Measurements from ENCODE around the gene SMURF2. TPM values are rescaled to one million over a fixed set of nuclear protein-coding genes. Genes with fewer than 3 reads are reported as not detected.

SMURF2 gene
- total and polyA plus RNA-seq, 7 experiments from 2014 or later: 8.8 to 35.7 (median 30.9) TPM

DNA sequence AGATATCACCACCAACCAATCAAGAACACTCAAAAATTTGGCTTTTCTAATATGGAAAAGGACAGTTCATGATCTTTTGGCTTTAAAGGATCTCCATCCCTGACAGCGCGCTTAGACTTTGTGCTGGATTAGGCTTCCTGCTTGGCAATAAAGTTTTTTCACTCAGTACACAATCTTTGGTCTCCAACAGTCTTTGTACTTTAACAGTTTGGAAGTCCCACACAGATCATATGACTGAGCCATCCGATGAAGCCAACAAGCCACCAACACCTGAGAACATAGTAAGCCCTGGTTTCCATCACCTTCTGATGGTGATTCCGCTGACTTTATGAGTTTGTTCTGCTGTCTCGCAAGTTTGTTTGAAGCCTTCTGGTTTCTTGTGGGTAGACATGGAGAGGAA is 34.3 kb downstream of the SMURF2 start:
- Mint-ChIP-seq H3K4me3 (peak overlapping the region in 6 of 10 donors; percentile 0 to 69 (median 13)), H3K36me3 (peaks cover 0 to 11% (median 0%) of the 10 kb centered on the region in 5 donors), H3K9me3 (no peaks in the 10 kb centered on the region), H3K27me3 (no peaks in the 10 kb centered on the region), H3K27ac (peak overlapping the region in 4 of 9 donors; percentile 8 to 62 (median 27)), H3K4me1 (peaks cover 35 to 77% (median 72%) of the 10 kb centered on the region in 7 donors)
- POLR2A ChIA-PET: no interaction called here
- Histone ChIP-seq H3K9me3 (ENCODE audit: control insufficient read depth in 2 of 3, low read length in 3 of 3) (no peaks in the 10 kb centered on the region), H3K27ac (ENCODE audit: low read depth, low read length) (no peak overlapping the region), H3K27me3 (ENCODE audit: control insufficient read depth in 2 of 2, insufficient read depth in 2 of 2, low read length in 2 of 2) (no peaks in the 10 kb centered on the region), H3K36me3 (ENCODE audit: control insufficient read depth in 2 of 3, insufficient read depth in 3 of 3, low read length in 3 of 3) (peaks cover 0 to 4% (median 0%) of the 10 kb centered on the region in 3 experiments), H3K4me1 (ENCODE audit: control insufficient read depth in 2 of 2, insufficient read depth in 2 of 2, low read length in 2 of 2) (peaks cover 4 to 19% of the 10 kb centered on the region in 2 donors), H3K4me3 (ENCODE audit: low read length) (no peak overlapping the region)
- CTCF ChIA-PET: no interaction called here
- ATAC-seq (peak; percentile 32), DNase-seq (no peak)
- intact Hi-C loops (cut with micrococcal nuclease): loop anchor here in 1 of 2 donors (2.0 kb wide), 1 partner anchor 13 kb away; no protein-coding TSS in a partner anchor

GRCh38 chr17:64626827-64627226 is 35.3 kb downstream of the SMURF2 start:
- Histone ChIP-seq H3K27me3 (ENCODE audit: control insufficient read depth in 2 of 2, insufficient read depth in 2 of 2, low read length in 2 of 2) (no peaks in the 10 kb centered on the region), H3K36me3 (ENCODE audit: control insufficient read depth in 2 of 3, insufficient read depth in 3 of 3, low read length in 3 of 3) (peaks cover 0 to 4% (median 0%) of the 10 kb centered on the region in 3 experiments), H3K4me1 (ENCODE audit: control insufficient read depth in 2 of 2, insufficient read depth in 2 of 2, low read length in 2 of 2) (peaks cover 4 to 19% of the 10 kb centered on the region in 2 donors), H3K4me3 (ENCODE audit: low read length) (no peak overlapping the region), H3K9me3 (ENCODE audit: control insufficient read depth in 2 of 3, low read length in 3 of 3) (no peaks in the 10 kb centered on the region), H3K27ac (ENCODE audit: low read depth, low read length) (no peak overlapping the region)
- no peaks in the 10 kb centered on the region for H3K9me3 Mint-ChIP-seq
- ATAC-seq: no peak
- DNase-seq: no peak
- no peaks in the 10 kb centered on the region for H3K27me3 Mint-ChIP-seq
- peaks cover 0 to 13% (median 0%) of the 10 kb centered on the region in 5 donors for H3K36me3 Mint-ChIP-seq
- H3K4me3 Mint-ChIP-seq: no peak overlapping the region
- H3K27ac Mint-ChIP-seq: peak overlapping the region in 1 of 9 donors; percentile 59
- peaks cover 32 to 74% (median 65%) of the 10 kb centered on the region in 7 donors for H3K4me1 Mint-ChIP-seq
- ChIA-PET CTCF (no interaction called here), POLR2A (no interaction called here)
- intact Hi-C loops (cut with micrococcal nuclease): no loop called here

DNA sequence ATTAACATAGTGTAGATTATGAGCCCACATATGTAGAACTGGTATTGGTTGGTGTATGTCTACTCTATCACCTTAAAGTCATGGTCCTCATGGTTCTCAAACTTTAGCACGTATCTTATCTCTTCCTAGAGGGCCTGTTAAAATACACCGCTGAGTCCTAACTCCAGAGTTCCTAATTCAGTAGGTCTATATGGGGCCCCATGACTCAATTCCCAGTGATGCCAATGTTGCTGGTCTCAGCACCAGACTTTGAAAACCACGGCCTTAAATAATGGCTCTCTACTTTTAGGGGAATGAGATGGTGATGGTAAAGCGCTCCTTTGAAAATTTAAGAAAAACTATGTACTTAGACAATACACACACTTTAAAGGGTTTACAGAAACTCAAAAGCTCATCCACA is 36.6 kb downstream of the SMURF2 start:
- CTCF ChIA-PET: no interaction called here
- POLR2A ChIA-PET: no interaction called here

DNA sequence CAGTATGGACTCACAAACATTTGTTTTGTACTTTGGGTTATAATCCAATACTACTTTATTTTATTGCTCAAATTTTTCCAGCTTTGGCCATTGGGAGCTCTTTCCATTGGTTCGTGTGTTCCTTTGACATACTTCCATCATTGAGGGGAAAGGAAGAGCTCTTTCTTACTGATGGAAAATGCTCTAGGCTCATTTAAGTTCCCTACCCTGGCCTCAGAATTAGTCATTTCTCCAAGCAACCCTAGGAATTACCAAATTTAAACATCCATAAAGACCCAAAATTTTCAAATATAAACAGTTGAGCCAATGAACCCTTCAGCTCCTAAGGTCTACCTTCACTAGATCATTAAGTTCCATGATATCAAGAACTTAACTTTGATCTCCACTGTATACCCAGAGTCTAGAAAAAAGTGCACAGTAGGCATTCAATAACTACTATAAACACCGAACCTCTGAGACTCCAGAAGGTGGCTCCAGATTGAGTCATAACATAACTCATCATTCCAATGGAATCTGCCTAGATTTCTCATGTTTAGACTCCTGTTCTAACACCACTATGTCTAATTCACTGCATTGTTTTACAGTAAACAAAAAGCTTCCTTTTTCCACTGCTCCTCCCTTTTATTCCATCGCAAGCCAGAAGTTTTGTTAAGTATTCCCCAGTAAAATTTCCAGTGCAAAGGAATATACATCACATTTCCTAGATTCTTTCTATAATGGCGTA is 39.0 kb downstream of the SMURF2 start:
- H3K4me3 ChIP-seq (ENCODE audit: low read length): no peak overlapping the region
- H3K27ac Mint-ChIP-seq: peak overlapping the region in 2 of 9 donors; percentile 25 to 42
- H3K27me3 ChIP-seq (ENCODE audit: control insufficient read depth in 2 of 2, insufficient read depth in 2 of 2, low read length in 2 of 2): no peaks in the 10 kb centered on the region
- H3K36me3 ChIP-seq (ENCODE audit: control insufficient read depth in 2 of 3, insufficient read depth in 3 of 3, low read length in 3 of 3): peaks cover 0 to 8% (median 0%) of the 10 kb centered on the region in 3 experiments
- CTCF ChIA-PET: interaction anchor here (0.9 kb wide), 1 partner anchor 26 kb away, joined by 3 read pairs; no protein-coding TSS in a partner anchor
- H3K9me3 ChIP-seq (ENCODE audit: control insufficient read depth in 2 of 3, low read length in 3 of 3): no peaks in the 10 kb centered on the region
- no peak overlapping the region for H3K4me3 Mint-ChIP-seq
- intact Hi-C loops (cut with micrococcal nuclease): no loop called here
- H3K4me1 ChIP-seq (ENCODE audit: control insufficient read depth in 2 of 2, insufficient read depth in 2 of 2, low read length in 2 of 2): peaks cover 0 to 7% of the 10 kb centered on the region in 2 donors
- DNase-seq (no peak), ATAC-seq (no peak)
- H3K9me3 Mint-ChIP-seq: no peaks in the 10 kb centered on the region
- POLR2A ChIA-PET: no interaction called here
- H3K27ac ChIP-seq (ENCODE audit: low read depth, low read length): no peak overlapping the region
- peaks cover 10 to 48% (median 35%) of the 10 kb centered on the region in 7 donors for H3K4me1 Mint-ChIP-seq
- H3K27me3 Mint-ChIP-seq: no peaks in the 10 kb centered on the region
- peaks cover 0 to 13% (median 0%) of the 10 kb centered on the region in 5 donors for H3K36me3 Mint-ChIP-seq

More for the DNA sequence above, 36.6 kb downstream of the SMURF2 start:
- Histone ChIP-seq H3K9me3 (ENCODE audit: control insufficient read depth in 2 of 3, low read length in 3 of 3) (no peaks in the 10 kb centered on the region), H3K4me1 (ENCODE audit: control insufficient read depth in 2 of 2, insufficient read depth in 2 of 2, low read length in 2 of 2) (peaks cover 4 to 19% of the 10 kb centered on the region in 2 donors), H3K36me3 (ENCODE audit: control insufficient read depth in 2 of 3, insufficient read depth in 3 of 3, low read length in 3 of 3) (peaks cover 0 to 4% (median 0%) of the 10 kb centered on the region in 3 experiments), H3K4me3 (ENCODE audit: low read length) (no peak overlapping the region), H3K27ac (ENCODE audit: low read depth, low read length) (no peak overlapping the region), H3K27me3 (ENCODE audit: control insufficient read depth in 2 of 2, insufficient read depth in 2 of 2, low read length in 2 of 2) (no peaks in the 10 kb centered on the region)
- Mint-ChIP-seq H3K36me3 (peaks cover 0 to 13% (median 0%) of the 10 kb centered on the region in 5 donors), H3K27ac (peak overlapping the region in 2 of 9 donors; percentile 13 to 25), H3K4me3 (no peak overlapping the region), H3K27me3 (no peaks in the 10 kb centered on the region), H3K9me3 (no peaks in the 10 kb centered on the region), H3K4me1 (peaks cover 26 to 61% (median 52%) of the 10 kb centered on the region in 7 donors)
- no peak for DNase-seq
- no peak for ATAC-seq
- intact Hi-C loops (cut with micrococcal nuclease): no loop called here

GRCh38 chr17:64621772-64622171 is 40.3 kb downstream of the SMURF2 start:
- H3K27me3 ChIP-seq (ENCODE audit: control insufficient read depth in 2 of 2, insufficient read depth in 2 of 2, low read length in 2 of 2): no peaks in the 10 kb centered on the region
- H3K4me3 Mint-ChIP-seq: no peak overlapping the region
- H3K27ac ChIP-seq (ENCODE audit: low read depth, low read length): no peak overlapping the region
- intact Hi-C loops (cut with micrococcal nuclease): no loop called here
- no peaks in the 10 kb centered on the region for H3K9me3 ChIP-seq (ENCODE audit: control insufficient read depth in 2 of 3, low read length in 3 of 3)
- H3K36me3 Mint-ChIP-seq: peaks cover 0 to 13% (median 0%) of the 10 kb centered on the region in 5 donors
- H3K27me3 Mint-ChIP-seq: no peaks in the 10 kb centered on the region
- H3K27ac Mint-ChIP-seq: no peak overlapping the region
- no peak overlapping the region for H3K4me3 ChIP-seq (ENCODE audit: low read length)
- peaks cover 0 to 8% (median 0%) of the 10 kb centered on the region in 3 experiments for H3K36me3 ChIP-seq (ENCODE audit: control insufficient read depth in 2 of 3, insufficient read depth in 3 of 3, low read length in 3 of 3)
- peaks cover 3 to 49% (median 33%) of the 10 kb centered on the region in 7 donors for H3K4me1 Mint-ChIP-seq
- DNase-seq (no peak), ATAC-seq (no peak)
- ChIA-PET POLR2A (no interaction called here), CTCF (no interaction called here)
- no peaks in the 10 kb centered on the region for H3K9me3 Mint-ChIP-seq
- no peaks in the 10 kb centered on the region for H3K4me1 ChIP-seq (ENCODE audit: control insufficient read depth in 2 of 2, insufficient read depth in 2 of 2, low read length in 2 of 2)

DNA sequence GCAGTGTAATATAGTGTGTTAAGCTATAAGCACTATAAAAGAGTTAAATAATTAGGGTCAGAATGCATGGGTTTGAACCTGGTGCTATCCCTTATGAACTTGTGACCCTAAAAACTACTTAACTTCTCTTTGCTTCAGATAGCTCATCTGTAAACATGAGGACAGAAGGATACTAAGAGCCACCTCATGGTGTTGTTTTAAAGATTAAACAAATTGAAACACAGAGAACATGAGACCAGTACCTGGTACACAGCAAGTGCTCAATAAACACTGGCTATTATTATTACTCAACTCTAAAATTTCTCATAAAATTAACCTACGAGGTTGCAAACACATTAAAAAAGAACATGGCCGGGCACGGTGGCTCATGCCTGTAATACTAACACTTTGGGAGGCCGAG is 43.3 kb downstream of the SMURF2 start:
- Histone ChIP-seq H3K27ac (ENCODE audit: low read depth, low read length) (no peak overlapping the region), H3K36me3 (ENCODE audit: control insufficient read depth in 2 of 3, insufficient read depth in 3 of 3, low read length in 3 of 3) (peaks cover 0 to 4% (median 0%) of the 10 kb centered on the region in 3 experiments), H3K27me3 (ENCODE audit: control insufficient read depth in 2 of 2, insufficient read depth in 2 of 2, low read length in 2 of 2) (no peaks in the 10 kb centered on the region), H3K4me3 (ENCODE audit: low read length) (no peak overlapping the region), H3K9me3 (ENCODE audit: control insufficient read depth in 2 of 3, low read length in 3 of 3) (no peaks in the 10 kb centered on the region), H3K4me1 (ENCODE audit: control insufficient read depth in 2 of 2, insufficient read depth in 2 of 2, low read length in 2 of 2) (no peaks in the 10 kb centered on the region)
- intact Hi-C loops (cut with micrococcal nuclease): no loop called here
- H3K4me1 Mint-ChIP-seq: peaks cover 5 to 52% (median 40%) of the 10 kb centered on the region in 7 donors
- H3K27ac Mint-ChIP-seq: no peak overlapping the region
- no peaks in the 10 kb centered on the region for H3K27me3 Mint-ChIP-seq
- H3K36me3 Mint-ChIP-seq: peaks cover 0 to 9% (median 0%) of the 10 kb centered on the region in 5 donors
- H3K4me3 Mint-ChIP-seq: no peak overlapping the region
- DNase-seq (no peak), ATAC-seq (no peak)
- no peaks in the 10 kb centered on the region for H3K9me3 Mint-ChIP-seq
- ChIA-PET CTCF (no interaction called here), POLR2A (interaction anchor here (0.7 to 1.0 kb wide), 2 partner anchors 43 to 642 kb away, joined by 3 read pairs; no protein-coding TSS in a partner anchor)

Data from naive thymus-derived CD4-positive, alpha-beta T cell (primary cell).